ENCODE results near the gene OR4E1.
"Not testable (repeated sequence)": the region's sequence is repeated elsewhere in the genome, so short reads cannot be mapped to it uniquely, and the experiment has no call there.

OR4E1 gene

DNA sequence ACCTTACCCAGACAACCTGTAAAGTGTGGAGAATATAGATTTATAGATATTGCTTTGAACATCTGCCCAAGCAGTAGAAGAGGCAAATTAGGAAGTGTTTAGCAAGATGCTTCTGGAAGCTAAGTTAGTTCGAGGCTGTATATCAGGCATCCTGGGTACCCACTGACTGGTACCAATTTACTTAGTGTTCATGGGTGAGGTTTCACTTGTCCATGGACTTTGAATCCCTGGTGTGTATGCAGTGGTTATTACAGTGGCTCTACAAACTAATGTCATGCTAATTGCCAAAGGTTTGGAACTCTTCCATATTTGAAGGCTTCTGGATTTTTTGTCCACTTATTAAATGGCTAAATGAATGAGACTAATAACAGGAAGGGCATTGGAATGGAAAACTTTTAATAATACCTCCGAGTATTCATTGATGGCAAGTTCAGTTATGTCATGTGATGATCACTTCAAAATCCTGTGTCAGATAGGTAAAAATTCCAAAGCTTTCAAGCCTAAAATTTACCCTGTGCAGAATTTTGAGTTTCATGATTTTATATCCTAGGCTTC, 20.2 kb downstream of the OR4E1 start, which contains the start of gene OR4E2:
TSS of gene OR4E2 (plus strand) at position 505 of the 555 bp plus-strand sequence. CDS start 11,248 bp downstream, outside the sequence.
- DNase-seq (ENCODE audit: low read depth in 2 of 2): no peak

DNA sequence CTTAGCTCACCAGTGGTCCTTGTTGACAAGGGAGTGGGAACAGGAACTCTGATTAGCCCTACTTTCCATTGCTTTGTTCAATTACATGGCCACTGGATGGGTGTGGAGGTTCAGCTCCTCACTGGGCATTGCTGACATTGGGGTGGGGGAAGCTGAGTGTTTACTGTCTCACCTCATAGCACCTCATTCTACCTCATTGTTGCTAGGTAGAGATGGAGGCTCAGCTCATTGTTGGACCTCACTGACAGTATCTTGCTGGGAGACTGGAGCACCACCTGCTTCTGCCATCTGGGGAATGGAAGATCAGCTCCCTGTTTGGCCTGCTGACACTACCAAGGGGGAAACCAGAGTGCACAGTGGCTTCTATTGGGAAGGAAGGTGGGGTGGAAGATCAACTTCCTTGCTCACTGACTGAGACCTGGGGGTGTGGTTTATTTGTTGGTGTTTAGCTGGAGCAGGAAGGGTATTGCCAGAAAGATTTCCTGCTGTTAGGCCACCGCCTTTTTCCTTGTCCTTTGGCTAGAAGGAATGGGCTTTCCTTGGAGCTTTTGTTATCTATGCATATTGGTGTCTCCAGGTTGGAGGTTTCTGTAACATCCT, 21.3 kb downstream of the OR4E1 start:
- DNase-seq (ENCODE audit: low read depth in 2 of 2): no peak

DNA sequence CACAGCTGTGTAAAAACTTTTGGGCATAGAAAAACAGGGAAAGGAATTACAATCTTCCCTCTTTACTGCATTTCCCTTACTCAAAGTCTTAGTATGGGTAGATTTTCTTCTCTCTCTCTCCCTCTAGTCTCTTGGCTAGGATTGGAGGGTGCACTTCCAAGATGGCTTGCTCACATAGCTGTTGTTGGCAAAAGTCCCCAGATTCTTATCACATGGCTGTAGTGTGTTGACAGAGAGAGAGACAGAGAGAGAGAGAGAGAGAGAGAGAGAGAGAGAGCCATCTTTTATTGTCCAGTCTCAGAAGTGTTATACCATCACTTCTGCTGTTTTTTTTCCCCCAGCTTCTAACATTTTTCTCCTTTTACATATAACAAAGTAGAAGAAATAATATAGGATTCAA, 26.2 kb downstream of the OR4E1 start:
- DNase-seq (ENCODE audit: low read depth in 2 of 2): no peak

DNA sequence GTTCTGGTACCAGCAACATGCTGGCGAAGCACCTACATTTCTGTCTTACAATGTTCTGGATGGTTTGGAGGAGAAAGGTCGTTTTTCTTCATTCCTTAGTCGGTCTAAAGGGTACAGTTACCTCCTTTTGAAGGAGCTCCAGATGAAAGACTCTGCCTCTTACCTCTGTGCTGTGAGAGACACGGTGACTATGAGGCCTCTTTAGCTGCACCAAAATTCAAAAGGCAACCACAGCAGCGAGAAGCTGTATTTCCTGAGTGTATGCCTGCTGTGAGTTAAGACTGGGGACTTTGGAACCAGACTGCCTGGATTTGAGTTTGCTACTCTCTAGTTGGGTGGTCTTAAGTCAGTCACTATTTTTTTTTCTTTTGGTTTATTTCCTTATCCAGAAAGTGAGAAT, 30.2 kb downstream of the OR4E1 start:
- DNase-seq (ENCODE audit: low read depth in 2 of 2): no peak

DNA sequence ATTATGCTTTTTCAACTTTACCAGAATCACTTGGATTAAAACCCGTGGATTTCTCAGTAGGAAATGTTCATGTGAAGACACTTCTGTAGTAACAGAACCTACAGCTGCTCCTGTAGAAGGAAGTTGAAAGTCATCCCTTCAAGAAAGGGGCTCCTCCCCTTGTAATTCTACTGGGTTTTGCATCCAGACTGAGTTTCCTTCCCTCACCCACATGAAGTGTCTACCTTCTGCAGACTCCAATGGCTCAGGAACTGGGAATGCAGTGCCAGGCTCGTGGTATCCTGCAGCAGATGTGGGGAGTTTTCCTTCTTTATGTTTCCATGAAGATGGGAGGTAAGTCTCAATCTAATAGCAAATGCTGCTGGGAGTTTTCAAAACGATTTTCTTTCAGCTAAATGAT, 30.9 kb downstream of the OR4E1 start:
- no peak for DNase-seq (ENCODE audit: low read depth in 2 of 2)

DNA sequence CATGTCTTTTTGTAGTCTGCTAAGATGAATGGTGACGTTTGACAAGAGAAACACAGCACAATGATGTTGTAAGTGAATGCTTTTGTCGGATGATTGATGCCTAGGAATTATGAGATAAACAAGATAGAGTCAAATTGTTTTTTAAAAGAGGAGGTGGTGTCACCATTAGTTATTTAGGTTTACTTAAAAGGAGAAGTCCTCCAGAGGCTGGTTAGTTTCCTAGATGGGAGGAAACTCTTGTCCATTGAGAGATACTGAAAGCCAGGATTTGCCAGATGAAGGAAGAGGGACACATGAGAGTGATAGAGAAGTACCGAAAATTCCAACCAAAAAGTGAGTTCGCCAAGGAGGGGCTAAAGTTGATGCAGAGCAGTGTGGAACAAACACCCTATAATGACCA, 38.8 kb downstream of the OR4E1 start, which contains the start of gene OR10G2:
TSS of gene OR10G2 (minus strand) at position 101 of the 400 bp plus-strand sequence. CDS start at position 3, 98 bp downstream.
- no peak for DNase-seq (ENCODE audit: low read depth in 2 of 2)

DNA sequence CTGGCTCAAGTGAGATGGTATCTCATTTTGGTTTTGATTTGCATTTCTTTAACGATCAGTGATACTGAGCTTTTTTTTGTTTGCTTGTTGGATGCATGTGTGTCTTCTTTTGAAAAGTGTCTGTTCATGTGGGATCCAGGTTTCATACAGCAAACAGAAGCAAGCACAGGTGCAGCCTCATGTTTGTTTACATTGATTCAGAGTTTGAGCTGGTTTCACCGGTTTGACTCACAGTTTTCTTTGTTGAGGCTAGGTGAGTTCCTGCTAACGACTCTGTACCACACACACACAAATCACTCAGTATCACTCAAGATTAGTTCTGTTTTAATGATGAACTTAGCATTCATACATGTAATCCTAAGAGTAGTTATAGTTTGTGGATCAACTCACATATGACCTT, 42.5 kb downstream of the OR4E1 start:
- DNase-seq (ENCODE audit: low read depth in 2 of 2): no peak

DNA sequence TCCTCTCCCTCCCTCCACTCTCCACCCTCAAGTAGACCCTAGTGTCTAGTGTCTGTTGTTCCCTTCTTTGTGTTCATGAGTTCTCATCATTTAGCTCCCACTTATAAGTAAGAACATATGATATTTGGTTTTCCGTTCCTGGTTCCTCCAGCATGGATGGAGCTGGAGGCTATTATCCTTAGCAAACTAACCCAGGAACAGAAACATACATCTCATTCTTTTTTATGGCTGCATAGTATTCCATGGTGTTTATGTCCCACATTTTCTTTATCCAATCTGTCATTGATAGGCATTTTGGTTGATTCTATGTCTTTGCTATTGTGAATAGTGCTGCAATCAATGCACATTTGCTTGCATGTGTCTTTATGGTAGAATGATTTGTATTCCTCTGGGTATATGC, 43.1 kb downstream of the OR4E1 start:
- not testable (repeated sequence) for DNase-seq (ENCODE audit: low read depth in 2 of 2)

DNA sequence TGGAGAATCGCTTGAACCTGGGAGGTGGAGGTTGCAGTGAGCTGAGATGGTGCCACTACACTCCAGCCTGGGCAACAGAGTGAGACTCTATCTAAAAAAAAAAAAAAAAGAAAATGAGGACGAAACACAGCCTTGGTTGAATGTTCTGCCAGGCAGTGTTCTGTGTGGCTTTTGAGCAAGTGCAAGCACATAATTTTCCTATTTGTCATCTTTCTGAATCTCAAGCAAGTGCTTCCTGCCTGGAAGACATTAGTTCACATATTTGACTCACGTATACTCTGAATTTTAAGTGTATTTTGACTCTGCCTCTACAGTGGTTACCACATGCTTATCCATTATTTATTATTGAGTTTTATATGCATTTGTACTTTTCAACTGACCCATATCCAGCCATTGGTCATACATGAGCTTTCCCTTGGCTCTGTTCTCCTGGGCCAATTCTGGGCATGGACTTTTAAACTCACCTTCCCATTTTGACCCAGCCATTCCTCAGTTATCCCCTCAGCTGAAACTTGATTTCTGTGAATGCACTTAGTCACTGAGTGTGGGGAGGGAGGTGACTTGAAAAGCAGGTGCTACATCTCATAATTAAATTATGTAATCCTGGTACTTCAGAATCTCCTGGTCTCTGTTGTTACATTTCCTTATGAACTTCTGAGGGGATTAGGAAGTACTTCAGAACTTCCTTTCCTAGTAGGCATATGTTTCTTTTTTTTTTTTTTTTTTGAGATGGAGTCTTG, 47.0 kb downstream of the OR4E1 start:
- no peak for DNase-seq (ENCODE audit: low read depth in 2 of 2)
